ENCODE data around the gene ZC3H7B. TPM values are rescaled to one million over a fixed set of nuclear protein-coding genes. Genes with fewer than 3 reads are reported as not detected.

The ZC3H7B gene
- polyA plus RNA-seq, 1 experiment: 55.3 TPM

GRCh38 chr22:41263704-41264103, 37.6 kb upstream of the ZC3H7B start:
- no peak for TF ChIP-seq CTCF (IDR thresholded peaks at IDR 0.05; ENCODE audit: low read depth, low read length)
- no peaks in the 10 kb centered on the region for H3K27me3 ChIP-seq (ENCODE audit: control insufficient read depth, insufficient read depth, low read length)
- H3K9me3 ChIP-seq (ENCODE audit: control insufficient read depth, insufficient read depth, low read length): no peaks in the 10 kb centered on the region; the same call in 1 of the 2 replicates
- H3K4me3 ChIP-seq (ENCODE audit: low read depth, low read length): no peak overlapping the region
- H3K27ac ChIP-seq (ENCODE audit: low read depth, low read length): no peak overlapping the region
- CTCF ChIA-PET: interaction anchor here (1.2 kb wide), 1 partner anchor 342 kb away, joined by 3 read pairs; no protein-coding TSS in a partner anchor
- DNase-seq (ENCODE audit: low read depth, low spot score): no peak
- POLR2A ChIA-PET: no interaction called here

GRCh38 chr22:41264408-41264941, 36.9 kb upstream of the ZC3H7B start:
- CTCF ChIA-PET: interaction anchor here (0.5 kb wide), 1 partner anchor 56 kb away, joined by 3 read pairs; no protein-coding TSS in a partner anchor

GRCh38 chr22:41267958-41268357, 33.4 kb upstream of the ZC3H7B start:
- Histone ChIP-seq H3K27ac (ENCODE audit: low read depth, low read length) (no peak overlapping the region), H3K4me3 (ENCODE audit: low read depth, low read length) (no peak overlapping the region), H3K9me3 (ENCODE audit: control insufficient read depth, insufficient read depth, low read length) (no peaks in the 10 kb centered on the region; the same call in 1 of the 2 replicates), H3K27me3 (ENCODE audit: control insufficient read depth, insufficient read depth, low read length) (no peaks in the 10 kb centered on the region)
- ChIA-PET CTCF (no interaction called here), POLR2A (no interaction called here)
- no peak for TF ChIP-seq CTCF (IDR thresholded peaks at IDR 0.05; ENCODE audit: low read depth, low read length)
- no peak for DNase-seq (ENCODE audit: low read depth, low spot score)

More at GRCh38 chr22:41264408-41264941, 36.9 kb upstream of the ZC3H7B start:
- H3K4me3 ChIP-seq (ENCODE audit: low read depth, low read length): no peak overlapping the region
- no peak overlapping the region for H3K27ac ChIP-seq (ENCODE audit: low read depth, low read length)
- no peaks in the 10 kb centered on the region; the same call in 1 of the 2 replicates for H3K9me3 ChIP-seq (ENCODE audit: control insufficient read depth, insufficient read depth, low read length)
- no peak for TF ChIP-seq CTCF (IDR thresholded peaks at IDR 0.05; ENCODE audit: low read depth, low read length)
- no peaks in the 10 kb centered on the region for H3K27me3 ChIP-seq (ENCODE audit: control insufficient read depth, insufficient read depth, low read length)
- POLR2A ChIA-PET: no interaction called here
- DNase-seq (ENCODE audit: low read depth, low spot score): no peak

GRCh38 chr22:41271787-41272186, 29.5 kb upstream of the ZC3H7B start:
- POLR2A ChIA-PET: no interaction called here
- no peaks in the 10 kb centered on the region for H3K9me3 ChIP-seq (ENCODE audit: control insufficient read depth, insufficient read depth, low read length)
- CTCF ChIA-PET: no interaction called here
- no peak for DNase-seq (ENCODE audit: low read depth, low spot score)
- H3K27me3 ChIP-seq (ENCODE audit: control insufficient read depth, insufficient read depth, low read length): no peaks in the 10 kb centered on the region
- H3K4me3 ChIP-seq (ENCODE audit: low read depth, low read length): no peak overlapping the region
- TF ChIP-seq CTCF (IDR thresholded peaks at IDR 0.05; ENCODE audit: low read depth, low read length): no peak
- peak overlapping the region; percentile 2 for H3K27ac ChIP-seq (ENCODE audit: low read depth, low read length)

GRCh38 chr22:41273128-41273527, 28.2 kb upstream of the ZC3H7B start:
- Histone ChIP-seq H3K27ac (ENCODE audit: low read depth, low read length) (no peak overlapping the region), H3K9me3 (ENCODE audit: control insufficient read depth, insufficient read depth, low read length) (no peaks in the 10 kb centered on the region), H3K4me3 (ENCODE audit: low read depth, low read length) (no peak overlapping the region), H3K27me3 (ENCODE audit: control insufficient read depth, insufficient read depth, low read length) (no peaks in the 10 kb centered on the region)
- ChIA-PET CTCF (no interaction called here), POLR2A (interaction anchor here (0.7 kb wide), 1 partner anchor 12 kb away, joined by 4 read pairs; no protein-coding TSS in a partner anchor)
- DNase-seq (ENCODE audit: low read depth, low spot score): no peak
- no peak for TF ChIP-seq CTCF (IDR thresholded peaks at IDR 0.05; ENCODE audit: low read depth, low read length)
